Measurements from ENCODE around the gene STXBP6. TPM values are rescaled to one million over a fixed set of nuclear protein-coding genes. Genes with fewer than 3 reads are reported as not detected.

The STXBP6 gene
- total and polyA plus RNA-seq, 10 of the 15 experiments (the other 5 are each of a cell fraction or from before 2014, with no cell fraction given): 1.2 to 47.3 (median 1.9) TPM

DNA sequence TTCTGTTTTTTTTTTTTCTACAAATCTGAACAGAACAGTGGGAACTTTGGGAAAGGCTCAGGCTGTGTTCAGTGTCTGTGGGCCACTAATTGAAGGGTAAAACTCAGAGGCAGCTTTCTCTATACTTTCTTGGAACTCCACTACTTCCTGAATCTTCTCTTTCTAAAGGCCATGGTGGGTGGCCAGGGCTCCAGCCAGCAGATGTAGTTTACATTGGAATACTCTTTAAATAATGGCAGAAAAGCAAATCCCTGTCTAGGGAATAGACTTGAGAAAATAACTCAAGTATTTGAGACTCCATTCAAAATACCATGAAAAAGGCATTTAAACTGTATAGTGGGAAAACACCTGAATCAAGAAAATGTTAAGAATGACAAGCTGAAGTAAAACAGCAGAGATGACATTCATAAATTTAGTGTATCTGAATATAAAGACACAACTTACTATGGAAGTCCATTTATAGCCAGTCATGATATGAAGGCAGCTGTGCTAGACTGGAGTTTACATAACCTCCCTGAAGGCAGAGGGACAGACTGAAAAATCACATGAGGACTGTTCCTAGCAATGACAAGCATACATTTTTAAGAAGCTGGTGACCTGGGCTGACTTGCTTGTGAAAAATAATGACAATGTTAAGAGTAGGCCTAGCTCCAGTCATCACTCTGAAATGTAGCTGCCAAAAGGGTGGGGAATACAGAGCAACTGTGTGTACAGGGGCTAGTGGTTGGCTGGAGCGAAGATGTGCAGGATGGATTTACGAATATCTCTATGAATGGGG, 168.6 kb downstream of the STXBP6 start (continued):
- TF ChIP-seq, protein P1, sequence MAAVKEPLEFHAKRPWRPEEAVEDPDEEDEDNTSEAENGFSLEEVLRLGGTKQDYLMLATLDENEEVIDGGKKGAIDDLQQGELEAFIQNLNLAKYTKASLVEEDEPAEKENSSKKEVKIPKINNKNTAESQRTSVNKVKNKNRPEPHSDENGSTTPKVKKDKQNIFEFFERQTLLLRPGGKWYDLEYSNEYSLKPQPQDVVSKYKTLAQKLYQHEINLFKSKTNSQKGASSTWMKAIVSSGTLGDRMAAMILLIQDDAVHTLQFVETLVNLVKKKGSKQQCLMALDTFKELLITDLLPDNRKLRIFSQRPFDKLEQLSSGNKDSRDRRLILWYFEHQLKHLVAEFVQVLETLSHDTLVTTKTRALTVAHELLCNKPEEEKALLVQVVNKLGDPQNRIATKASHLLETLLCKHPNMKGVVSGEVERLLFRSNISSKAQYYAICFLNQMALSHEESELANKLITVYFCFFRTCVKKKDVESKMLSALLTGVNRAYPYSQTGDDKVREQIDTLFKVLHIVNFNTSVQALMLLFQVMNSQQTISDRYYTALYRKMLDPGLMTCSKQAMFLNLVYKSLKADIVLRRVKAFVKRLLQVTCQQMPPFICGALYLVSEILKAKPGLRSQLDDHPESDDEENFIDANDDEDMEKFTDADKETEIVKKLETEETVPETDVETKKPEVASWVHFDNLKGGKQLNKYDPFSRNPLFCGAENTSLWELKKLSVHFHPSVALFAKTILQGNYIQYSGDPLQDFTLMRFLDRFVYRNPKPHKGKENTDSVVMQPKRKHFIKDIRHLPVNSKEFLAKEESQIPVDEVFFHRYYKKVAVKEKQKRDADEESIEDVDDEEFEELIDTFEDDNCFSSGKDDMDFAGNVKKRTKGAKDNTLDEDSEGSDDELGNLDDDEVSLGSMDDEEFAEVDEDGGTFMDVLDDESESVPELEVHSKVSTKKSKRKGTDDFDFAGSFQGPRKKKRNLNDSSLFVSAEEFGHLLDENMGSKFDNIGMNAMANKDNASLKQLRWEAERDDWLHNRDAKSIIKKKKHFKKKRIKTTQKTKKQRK (IDR thresholded peaks at IDR 0.05; ENCODE audit: low read depth, low read length): no peak
- TF ChIP-seq PAX8 (IDR thresholded peaks at IDR 0.05) (no peak), ASH2L (IDR thresholded peaks at IDR 0.05; ENCODE audit: borderline replicate concordance, low read depth) (no peak), STAT1 (conservative IDR thresholded peaks at IDR 0.05) (no peak), NR2F1 (conservative IDR thresholded peaks at IDR 0.05) (no peak), PRDM15 (CRISPR knock-in tag; IDR thresholded peaks at IDR 0.05) (no peak), ZZZ3 (IDR thresholded peaks at IDR 0.05; ENCODE audit: control insufficient read depth, insufficient read length, low read depth) (no peak), REST (IDR thresholded peaks at IDR 0.05; ENCODE audit: low read depth, low read length) (no peak), BCL11A (IDR thresholded peaks at IDR 0.05; ENCODE audit: low read depth, low read length) (no peak)
- TF ChIP-seq, protein P2, sequence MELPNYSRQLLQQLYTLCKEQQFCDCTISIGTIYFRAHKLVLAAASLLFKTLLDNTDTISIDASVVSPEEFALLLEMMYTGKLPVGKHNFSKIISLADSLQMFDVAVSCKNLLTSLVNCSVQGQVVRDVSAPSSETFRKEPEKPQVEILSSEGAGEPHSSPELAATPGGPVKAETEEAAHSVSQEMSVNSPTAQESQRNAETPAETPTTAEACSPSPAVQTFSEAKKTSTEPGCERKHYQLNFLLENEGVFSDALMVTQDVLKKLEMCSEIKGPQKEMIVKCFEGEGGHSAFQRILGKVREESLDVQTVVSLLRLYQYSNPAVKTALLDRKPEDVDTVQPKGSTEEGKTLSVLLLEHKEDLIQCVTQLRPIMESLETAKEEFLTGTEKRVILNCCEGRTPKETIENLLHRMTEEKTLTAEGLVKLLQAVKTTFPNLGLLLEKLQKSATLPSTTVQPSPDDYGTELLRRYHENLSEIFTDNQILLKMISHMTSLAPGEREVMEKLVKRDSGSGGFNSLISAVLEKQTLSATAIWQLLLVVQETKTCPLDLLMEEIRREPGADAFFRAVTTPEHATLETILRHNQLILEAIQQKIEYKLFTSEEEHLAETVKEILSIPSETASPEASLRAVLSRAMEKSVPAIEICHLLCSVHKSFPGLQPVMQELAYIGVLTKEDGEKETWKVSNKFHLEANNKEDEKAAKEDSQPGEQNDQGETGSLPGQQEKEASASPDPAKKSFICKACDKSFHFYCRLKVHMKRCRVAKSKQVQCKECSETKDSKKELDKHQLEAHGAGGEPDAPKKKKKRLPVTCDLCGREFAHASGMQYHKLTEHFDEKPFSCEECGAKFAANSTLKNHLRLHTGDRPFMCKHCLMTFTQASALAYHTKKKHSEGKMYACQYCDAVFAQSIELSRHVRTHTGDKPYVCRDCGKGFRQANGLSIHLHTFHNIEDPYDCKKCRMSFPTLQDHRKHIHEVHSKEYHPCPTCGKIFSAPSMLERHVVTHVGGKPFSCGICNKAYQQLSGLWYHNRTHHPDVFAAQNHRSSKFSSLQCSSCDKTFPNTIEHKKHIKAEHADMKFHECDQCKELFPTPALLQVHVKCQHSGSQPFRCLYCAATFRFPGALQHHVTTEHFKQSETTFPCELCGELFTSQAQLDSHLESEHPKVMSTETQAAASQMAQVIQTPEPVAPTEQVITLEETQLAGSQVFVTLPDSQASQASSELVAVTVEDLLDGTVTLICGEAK (IDR thresholded peaks at IDR 0.05; ENCODE audit: borderline replicate concordance): no peak
